ENCODE measurements around the gene ATPAF2.

Gene ATPAF2

GRCh38 chr17:17994271-17995069 lies 44.5 kb downstream of the ATPAF2 start:
- peak; percentile 44; the same call in 1 of the 2 replicates for TF ChIP-seq CTCF (IDR thresholded peaks at IDR 0.05; ENCODE audit: borderline replicate concordance, insufficient read depth, low read depth, low read length)
- no peak overlapping the region for H3K4me3 ChIP-seq (ENCODE audit: low read depth, low read length)

GRCh38 chr17:17993852-17994251 lies 45.1 kb downstream of the ATPAF2 start:
- H3K4me3 ChIP-seq (ENCODE audit: low read depth, low read length), result no peak overlapping the region
- TF ChIP-seq CTCF (IDR thresholded peaks at IDR 0.05; ENCODE audit: borderline replicate concordance, insufficient read depth, low read depth, low read length), result no peak

- no peak for TF ChIP-seq CTCF (IDR thresholded peaks at IDR 0.05; ENCODE audit: borderline replicate concordance, insufficient read depth, low read depth, low read length)
- H3K4me3 ChIP-seq (ENCODE audit: low read depth, low read length), result no peak overlapping the region
These were observed 45.6 kb downstream of the ATPAF2 start for GRCh38 chr17:17993366-17993765.

- no peak for TF ChIP-seq CTCF (IDR thresholded peaks at IDR 0.05; ENCODE audit: borderline replicate concordance, insufficient read depth, low read depth, low read length)
- no peak overlapping the region for H3K4me3 ChIP-seq (ENCODE audit: low read depth, low read length)
These were observed 48.7 kb downstream of the ATPAF2 start for GRCh38 chr17:17990282-17990681.

GRCh38 chr17:17989618-17990017 lies 49.4 kb downstream of the ATPAF2 start:
- TF ChIP-seq CTCF (IDR thresholded peaks at IDR 0.05; ENCODE audit: borderline replicate concordance, insufficient read depth, low read depth, low read length), result no peak
- H3K4me3 ChIP-seq (ENCODE audit: low read depth, low read length), result no peak overlapping the region

GRCh38 chr17:17989081-17989480 lies 49.9 kb downstream of the ATPAF2 start:
- H3K4me3 ChIP-seq (ENCODE audit: low read depth, low read length), result no peak overlapping the region
- no peak for TF ChIP-seq CTCF (IDR thresholded peaks at IDR 0.05; ENCODE audit: borderline replicate concordance, insufficient read depth, low read depth, low read length)

GRCh38 chr17:17988427-17988945 lies 50.5 kb downstream of the ATPAF2 start:
- no peak for TF ChIP-seq CTCF (IDR thresholded peaks at IDR 0.05; ENCODE audit: borderline replicate concordance, insufficient read depth, low read depth, low read length)
- no peak overlapping the region for H3K4me3 ChIP-seq (ENCODE audit: low read depth, low read length)

All from GM12875 (cell line).